AG04450 (cell line): ENCODE data around the gene VSIG1. TPM values are rescaled to one million over a fixed set of nuclear protein-coding genes. Genes with fewer than 3 reads are reported as not detected.

Source experiments
- CTCF ChIA-PET: fragments of 300-600, 350-600 bp; formaldehyde crosslinking; extraction: SDS; loops from one replicate; lab custom pipeline; 2022; ENCODE audit warnings: antibody characterized with exemption, inconsistent platforms; lab: Charles Lee
- POLR2A ChIA-PET: fragments of 350-600 bp; formaldehyde crosslinking; extraction: SDS; loops from one replicate; lab custom pipeline; 2021; ENCODE audit warnings: antibody characterized with exemption, inconsistent platforms; lab: Yijun Ruan, JAX
- DNase-seq: peaks from one replicate; pipeline ENCODE4 v3.0.0-alpha.2; 2011; ENCODE audit warnings: low read depth, low spot score
- H3K27ac ChIP-seq: one replicate; pipeline ENCODE4 v1.5.1; 2012; ENCODE audit warnings: low read depth, low read length, control low read depth
- H3K27me3 ChIP-seq: one replicate; pipeline ENCODE4 v1.6.0; 2012; ENCODE audit warnings: low read length; ENCODE audit not compliant: control insufficient read depth, insufficient read depth
- H3K4me3 ChIP-seq: 2 replicates; pipeline ENCODE4 v1.5.1; 2011; ENCODE audit warnings: mild to moderate bottlenecking, low read depth, low read length, control low read depth
- H3K9me3 ChIP-seq: 2 replicates; pipeline ENCODE4 v1.5.1; 2012; ENCODE audit warnings: low read length; ENCODE audit not compliant: control insufficient read depth, insufficient read depth
- polyA plus RNA-seq: library from polyadenylated mRNA; depleted of rRNA; stranded (reverse); fragments of >200 nt; gene quantifications from 2 replicates; pipeline ENCODE4 v1.2.3, GENCODE V29; 2011
- TF ChIP-seq, protein P1 (sequence below): IDR thresholded peaks from 2 replicates; pipeline ENCODE4 v1.5.1; 2011; ENCODE audit warnings: low read depth, low read length, control low read depth, inconsistent platforms

The VSIG1 gene
- polyA plus RNA-seq, 1 experiment: 0.10 TPM

DNA sequence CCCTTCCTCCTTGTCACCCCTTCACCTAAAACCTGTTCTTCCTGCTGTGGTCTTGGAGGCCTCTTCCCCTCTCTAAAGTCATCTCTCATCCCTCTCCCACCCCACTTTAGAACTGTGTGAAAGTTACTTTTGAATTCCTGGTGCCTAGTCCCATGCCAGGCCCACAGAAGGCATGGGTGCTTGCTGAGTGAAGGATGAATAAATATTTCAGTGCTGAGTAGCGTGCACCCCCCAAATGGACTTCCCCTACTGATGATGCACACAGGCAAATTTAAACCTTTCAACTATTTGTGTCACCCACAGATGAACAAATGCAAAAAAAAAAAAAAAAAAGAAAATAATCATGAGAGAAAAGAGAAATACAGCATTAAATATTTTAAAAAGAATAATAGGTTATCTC lies 26.7 kb downstream of the VSIG1 start:
- TF ChIP-seq, protein P1, sequence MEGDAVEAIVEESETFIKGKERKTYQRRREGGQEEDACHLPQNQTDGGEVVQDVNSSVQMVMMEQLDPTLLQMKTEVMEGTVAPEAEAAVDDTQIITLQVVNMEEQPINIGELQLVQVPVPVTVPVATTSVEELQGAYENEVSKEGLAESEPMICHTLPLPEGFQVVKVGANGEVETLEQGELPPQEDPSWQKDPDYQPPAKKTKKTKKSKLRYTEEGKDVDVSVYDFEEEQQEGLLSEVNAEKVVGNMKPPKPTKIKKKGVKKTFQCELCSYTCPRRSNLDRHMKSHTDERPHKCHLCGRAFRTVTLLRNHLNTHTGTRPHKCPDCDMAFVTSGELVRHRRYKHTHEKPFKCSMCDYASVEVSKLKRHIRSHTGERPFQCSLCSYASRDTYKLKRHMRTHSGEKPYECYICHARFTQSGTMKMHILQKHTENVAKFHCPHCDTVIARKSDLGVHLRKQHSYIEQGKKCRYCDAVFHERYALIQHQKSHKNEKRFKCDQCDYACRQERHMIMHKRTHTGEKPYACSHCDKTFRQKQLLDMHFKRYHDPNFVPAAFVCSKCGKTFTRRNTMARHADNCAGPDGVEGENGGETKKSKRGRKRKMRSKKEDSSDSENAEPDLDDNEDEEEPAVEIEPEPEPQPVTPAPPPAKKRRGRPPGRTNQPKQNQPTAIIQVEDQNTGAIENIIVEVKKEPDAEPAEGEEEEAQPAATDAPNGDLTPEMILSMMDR: no peak
- Histone ChIP-seq H3K9me3 (no peaks in the 10 kb centered on the region), H3K27me3 (peaks cover 9% of the 10 kb centered on the region), H3K4me3 (no peak overlapping the region), H3K27ac (peak overlapping the region; percentile 21)
- no peak for DNase-seq
- ChIA-PET CTCF (interaction anchor here (1.0 to 2.6 kb wide), 3 partner anchors 50 to 94 kb away, joined by 3 to 25 read pairs (median 3); no protein-coding TSS in a partner anchor), POLR2A (no interaction called here)

DNA sequence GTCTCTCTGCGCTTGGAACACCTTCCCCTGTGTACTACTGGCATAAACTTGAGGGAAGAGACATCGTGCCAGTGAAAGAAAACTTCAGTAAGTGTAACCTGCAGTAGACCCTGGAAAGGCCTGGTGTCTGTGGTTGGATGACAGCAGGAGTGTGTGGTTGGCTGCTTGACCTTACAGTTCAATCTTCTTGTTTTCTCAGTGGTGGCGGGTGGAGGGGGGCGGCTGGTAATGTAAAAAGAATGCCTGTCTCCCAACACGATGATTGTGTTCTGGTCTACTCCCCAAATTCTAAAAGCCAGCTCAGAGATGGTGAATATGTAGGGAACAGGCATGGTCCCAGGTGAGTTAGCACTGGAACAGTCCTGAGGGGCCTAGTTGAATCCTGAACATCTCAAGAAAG lies 27.9 kb downstream of the VSIG1 start:
- H3K4me3 ChIP-seq: no peak overlapping the region
- POLR2A ChIA-PET: no interaction called here
- CTCF ChIA-PET: interaction anchor here (0.6 kb wide), 2 partner anchors 51 to 53 kb away, joined by 3 read pairs; no protein-coding TSS in a partner anchor

DNA sequence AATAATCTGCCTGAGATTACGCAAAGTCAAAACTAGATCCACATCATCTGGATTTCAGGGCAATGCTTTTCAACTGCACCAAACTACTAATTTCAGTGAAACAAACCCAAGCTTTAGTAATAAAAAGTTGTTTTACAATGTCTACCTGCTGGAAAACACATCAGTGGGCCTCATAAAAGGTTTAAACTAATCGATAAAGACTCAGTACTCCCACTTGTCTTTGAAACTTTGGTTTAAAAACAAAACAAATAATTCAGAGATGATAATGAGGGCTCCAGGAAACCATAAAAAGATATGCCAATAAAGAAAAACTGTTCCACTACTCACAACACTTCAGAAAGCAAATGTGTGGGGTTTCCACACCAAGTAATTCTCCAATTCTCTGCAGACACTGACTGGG lies 36.2 kb downstream of the VSIG1 start:
- Histone ChIP-seq H3K27me3 (peaks cover 2% of the 10 kb centered on the region), H3K4me3 (no peak overlapping the region), H3K9me3 (no peaks in the 10 kb centered on the region), H3K27ac (no peak overlapping the region)
- TF ChIP-seq, protein P1: no peak
- ChIA-PET POLR2A (no interaction called here), CTCF (interaction anchor here (0.8 kb wide), 1 partner anchor 60 kb away, joined by 3 read pairs; no protein-coding TSS in a partner anchor)
- DNase-seq: no peak

More for the DNA sequence above, 27.9 kb downstream of the VSIG1 start:
- no peak overlapping the region for H3K27ac ChIP-seq
- no peaks in the 10 kb centered on the region for H3K9me3 ChIP-seq
- H3K27me3 ChIP-seq: peaks cover 9% of the 10 kb centered on the region
- DNase-seq: peak; percentile 16
- TF ChIP-seq, protein P1: no peak

DNA sequence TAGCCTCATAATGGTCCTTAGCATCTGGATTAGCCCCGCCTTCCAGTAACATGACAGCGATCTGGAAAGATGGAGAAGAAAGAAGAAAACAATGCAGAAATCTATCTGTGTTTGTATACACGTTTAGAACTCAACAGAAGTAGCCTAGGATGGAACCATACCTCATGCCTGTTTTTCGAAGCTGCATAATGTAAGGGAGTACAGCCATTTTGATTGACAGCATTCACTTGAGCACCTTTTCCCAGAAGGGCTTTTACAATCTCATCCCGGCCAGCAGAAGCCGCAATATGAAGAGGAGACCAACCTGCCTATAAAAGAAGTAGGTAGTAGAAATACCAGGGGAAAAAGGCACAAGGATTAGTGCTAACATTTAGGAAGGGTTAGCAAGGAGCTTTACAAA lies 42.9 kb downstream of the VSIG1 start:
- H3K27ac ChIP-seq: no peak overlapping the region
- H3K27me3 ChIP-seq: no peaks in the 10 kb centered on the region
- CTCF ChIA-PET: no interaction called here
- H3K4me3 ChIP-seq: no peak overlapping the region
- TF ChIP-seq, protein P1: no peak
- H3K9me3 ChIP-seq: no peaks in the 10 kb centered on the region
- DNase-seq: no peak
- POLR2A ChIA-PET: no interaction called here

DNA sequence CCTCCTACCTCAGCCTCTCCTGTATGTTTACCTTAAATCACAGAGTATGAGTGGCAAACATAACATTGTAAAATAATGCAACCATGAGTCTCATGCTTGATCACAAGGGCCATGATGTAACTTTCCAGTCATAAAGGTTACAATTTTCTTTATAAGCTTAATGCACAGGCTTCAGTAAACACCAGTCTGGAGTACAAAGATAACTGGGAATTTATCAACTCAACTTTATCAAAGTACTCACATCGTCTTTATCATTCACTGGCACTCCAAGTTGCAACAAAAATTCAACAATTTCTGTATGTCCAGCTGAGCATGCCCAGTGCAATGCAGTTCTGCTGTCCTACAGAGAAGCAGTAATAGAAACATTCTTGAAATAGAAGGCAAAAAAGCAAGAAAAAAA lies 43.6 kb downstream of the VSIG1 start:
- Histone ChIP-seq H3K27me3 (no peaks in the 10 kb centered on the region), H3K9me3 (no peaks in the 10 kb centered on the region), H3K4me3 (no peak overlapping the region), H3K27ac (no peak overlapping the region)
- POLR2A ChIA-PET: no interaction called here
- DNase-seq: no peak
- CTCF ChIA-PET: no interaction called here
- TF ChIP-seq, protein P1: no peak
